ENCODE data around the gene GLIS2.

Gene GLIS2

DNA sequence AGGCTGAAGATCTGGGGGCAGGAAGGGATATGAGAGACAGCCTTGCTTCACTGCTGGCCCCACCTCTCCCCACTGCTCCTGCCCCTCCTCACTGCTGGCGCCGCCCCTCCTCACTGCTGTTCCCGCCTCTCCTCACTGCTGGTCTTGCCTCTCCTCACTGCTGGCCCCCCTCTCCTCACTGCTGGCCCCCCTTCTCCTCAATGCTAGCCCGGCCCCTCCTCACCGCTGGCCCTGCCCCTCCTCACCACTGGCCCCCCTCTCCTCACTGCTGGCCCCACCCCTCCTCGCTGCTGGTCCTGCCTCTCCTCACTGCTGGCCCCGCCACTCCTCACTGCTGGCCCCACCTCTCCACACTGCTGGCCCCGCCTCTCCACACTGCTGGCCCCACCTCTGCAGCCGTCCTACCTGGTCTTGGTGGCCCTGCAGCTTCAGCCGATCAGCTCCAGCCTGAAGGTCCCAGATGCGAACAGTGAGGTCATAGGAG is 44.7 kb downstream of the GLIS2 start:
- TF ChIP-seq FOXP2 (optimal IDR thresholded peaks at IDR 0.05; ENCODE audit: borderline replicate concordance, extremely low read depth, extremely low read length, insufficient read depth): no peak
- TF ChIP-seq TAF1 (IDR thresholded peaks at IDR 0.05; ENCODE audit: borderline replicate concordance, insufficient read depth, low read length): no peak
- TF ChIP-seq SIN3A (IDR thresholded peaks at IDR 0.05; ENCODE audit: borderline replicate concordance, insufficient read depth, low read length): no peak
- TF ChIP-seq, protein P1, sequence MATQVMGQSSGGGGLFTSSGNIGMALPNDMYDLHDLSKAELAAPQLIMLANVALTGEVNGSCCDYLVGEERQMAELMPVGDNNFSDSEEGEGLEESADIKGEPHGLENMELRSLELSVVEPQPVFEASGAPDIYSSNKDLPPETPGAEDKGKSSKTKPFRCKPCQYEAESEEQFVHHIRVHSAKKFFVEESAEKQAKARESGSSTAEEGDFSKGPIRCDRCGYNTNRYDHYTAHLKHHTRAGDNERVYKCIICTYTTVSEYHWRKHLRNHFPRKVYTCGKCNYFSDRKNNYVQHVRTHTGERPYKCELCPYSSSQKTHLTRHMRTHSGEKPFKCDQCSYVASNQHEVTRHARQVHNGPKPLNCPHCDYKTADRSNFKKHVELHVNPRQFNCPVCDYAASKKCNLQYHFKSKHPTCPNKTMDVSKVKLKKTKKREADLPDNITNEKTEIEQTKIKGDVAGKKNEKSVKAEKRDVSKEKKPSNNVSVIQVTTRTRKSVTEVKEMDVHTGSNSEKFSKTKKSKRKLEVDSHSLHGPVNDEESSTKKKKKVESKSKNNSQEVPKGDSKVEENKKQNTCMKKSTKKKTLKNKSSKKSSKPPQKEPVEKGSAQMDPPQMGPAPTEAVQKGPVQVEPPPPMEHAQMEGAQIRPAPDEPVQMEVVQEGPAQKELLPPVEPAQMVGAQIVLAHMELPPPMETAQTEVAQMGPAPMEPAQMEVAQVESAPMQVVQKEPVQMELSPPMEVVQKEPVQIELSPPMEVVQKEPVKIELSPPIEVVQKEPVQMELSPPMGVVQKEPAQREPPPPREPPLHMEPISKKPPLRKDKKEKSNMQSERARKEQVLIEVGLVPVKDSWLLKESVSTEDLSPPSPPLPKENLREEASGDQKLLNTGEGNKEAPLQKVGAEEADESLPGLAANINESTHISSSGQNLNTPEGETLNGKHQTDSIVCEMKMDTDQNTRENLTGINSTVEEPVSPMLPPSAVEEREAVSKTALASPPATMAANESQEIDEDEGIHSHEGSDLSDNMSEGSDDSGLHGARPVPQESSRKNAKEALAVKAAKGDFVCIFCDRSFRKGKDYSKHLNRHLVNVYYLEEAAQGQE (IDR thresholded peaks at IDR 0.05; ENCODE audit: insufficient read depth in 1 of 2, low read depth in 2 of 2, low read length in 2 of 2): no peak
- no peak for TF ChIP-seq POLR2AphosphoS5 (IDR thresholded peaks at IDR 0.05; ENCODE audit: low read depth, low read length)

DNA sequence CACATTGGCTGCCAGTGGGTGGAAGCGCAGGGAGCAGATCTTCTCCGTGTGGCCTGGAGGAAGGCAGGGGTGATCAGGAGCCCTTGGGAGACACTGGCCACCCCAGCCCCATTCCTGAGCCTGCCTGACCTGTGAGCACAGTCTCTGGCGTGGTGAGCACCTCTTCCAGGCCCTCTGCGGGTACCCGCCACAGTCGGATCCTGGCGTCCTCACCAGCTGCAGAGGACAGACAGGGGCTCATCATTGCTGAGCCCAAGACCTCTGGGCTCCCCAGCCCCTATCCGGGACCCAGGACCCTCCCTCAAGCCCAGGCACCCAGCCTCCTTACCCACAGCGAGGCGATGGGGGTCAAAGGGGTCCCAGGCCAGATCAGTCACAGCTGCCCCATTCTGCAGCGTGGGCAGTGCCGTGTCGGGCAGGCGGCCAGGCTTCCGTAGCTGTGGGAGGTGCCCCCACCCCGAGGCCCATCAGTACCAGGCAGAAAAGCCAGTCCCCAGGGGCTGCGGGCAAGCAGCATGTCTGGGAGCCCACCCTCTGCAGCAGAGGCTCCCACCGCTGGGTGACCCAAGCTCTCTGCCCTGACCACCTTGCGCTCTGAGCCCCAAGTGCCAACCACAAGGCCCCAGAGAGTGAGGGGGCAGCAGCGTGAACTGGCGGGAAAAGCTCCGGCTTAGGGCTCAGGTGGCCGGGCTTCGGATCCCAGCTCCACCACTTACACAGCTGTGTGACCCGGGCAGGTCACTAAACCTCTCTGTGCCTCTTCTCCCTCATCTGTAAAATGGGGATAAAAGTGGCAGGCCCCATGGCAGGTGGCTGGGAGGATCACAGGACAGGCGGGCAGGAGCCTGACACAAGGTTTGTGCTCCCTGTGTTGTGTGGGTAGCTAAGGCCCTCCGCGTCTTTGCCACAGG is 45.4 kb downstream of the GLIS2 start:
- TF ChIP-seq POLR2AphosphoS5 (IDR thresholded peaks at IDR 0.05; ENCODE audit: low read depth, low read length): no peak
- TF ChIP-seq SIN3A (IDR thresholded peaks at IDR 0.05; ENCODE audit: borderline replicate concordance, insufficient read depth, low read length): no peak
- no peak for TF ChIP-seq TAF1 (IDR thresholded peaks at IDR 0.05; ENCODE audit: borderline replicate concordance, insufficient read depth, low read length)
- TF ChIP-seq FOXP2 (optimal IDR thresholded peaks at IDR 0.05; ENCODE audit: borderline replicate concordance, extremely low read depth, extremely low read length, insufficient read depth): no peak
- TF ChIP-seq, protein P1 (IDR thresholded peaks at IDR 0.05; ENCODE audit: insufficient read depth in 1 of 2, low read depth in 2 of 2, low read length in 2 of 2): no peak

DNA sequence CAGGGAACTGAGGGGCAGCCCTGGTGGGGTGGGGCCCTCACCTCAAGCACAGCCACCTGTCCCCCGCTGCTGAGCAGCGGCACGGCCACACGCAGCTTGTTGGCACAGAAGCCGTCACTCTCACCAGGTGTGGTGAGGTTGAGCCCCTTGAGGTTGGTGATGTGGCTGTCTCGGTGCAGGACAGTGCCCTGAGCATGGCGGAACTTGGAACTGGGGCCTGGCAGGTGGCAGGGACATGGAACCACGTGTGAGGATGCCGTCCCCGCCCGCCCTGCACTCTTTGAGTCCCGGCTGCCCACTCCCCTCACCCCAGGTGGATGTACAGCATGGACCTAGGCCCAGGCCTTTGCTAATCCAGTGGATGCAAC is 46.1 kb downstream of the GLIS2 start:
- TF ChIP-seq, protein P1 (IDR thresholded peaks at IDR 0.05; ENCODE audit: insufficient read depth in 1 of 2, low read depth in 2 of 2, low read length in 2 of 2): no peak
- no peak for TF ChIP-seq FOXP2 (optimal IDR thresholded peaks at IDR 0.05; ENCODE audit: borderline replicate concordance, extremely low read depth, extremely low read length, insufficient read depth)
- TF ChIP-seq TAF1 (IDR thresholded peaks at IDR 0.05; ENCODE audit: borderline replicate concordance, insufficient read depth, low read length): no peak
- TF ChIP-seq SIN3A (IDR thresholded peaks at IDR 0.05; ENCODE audit: borderline replicate concordance, insufficient read depth, low read length): no peak
- no peak for TF ChIP-seq POLR2AphosphoS5 (IDR thresholded peaks at IDR 0.05; ENCODE audit: low read depth, low read length)

DNA sequence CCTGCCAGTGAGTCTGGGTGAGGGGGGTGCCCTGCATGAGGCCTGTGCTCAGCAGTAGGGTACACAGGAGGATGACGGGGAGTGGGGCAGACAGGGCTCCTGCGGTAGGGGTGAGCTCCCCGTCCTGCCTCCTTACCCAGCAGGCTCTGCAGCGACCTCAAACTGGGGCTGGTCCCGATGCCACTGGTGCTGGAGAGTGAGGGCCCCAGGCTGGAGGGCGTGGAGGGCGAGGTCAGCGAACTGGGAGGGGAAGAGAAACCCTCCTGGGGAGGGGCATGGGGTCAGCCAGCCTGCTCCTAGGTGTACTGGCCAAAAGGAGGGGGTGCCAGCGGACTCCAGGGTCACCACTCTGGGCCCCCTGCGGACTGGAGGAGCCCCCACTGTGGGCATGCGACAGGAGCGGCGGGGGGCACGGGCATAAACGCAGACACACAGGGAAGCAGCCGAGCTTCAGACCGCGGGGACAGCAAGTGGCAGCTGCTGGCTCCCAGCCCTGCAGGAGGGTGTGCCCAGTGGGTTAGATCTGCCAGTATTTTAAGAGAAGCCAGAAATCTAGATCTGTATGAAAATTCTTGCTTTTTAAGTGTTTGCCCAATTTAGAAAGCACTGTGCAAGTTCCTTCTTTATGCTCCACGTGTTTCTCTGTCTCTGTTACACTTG is 46.7 kb downstream of the GLIS2 start:
- TF ChIP-seq SIN3A (IDR thresholded peaks at IDR 0.05; ENCODE audit: borderline replicate concordance, insufficient read depth, low read length) (no peak), POLR2AphosphoS5 (IDR thresholded peaks at IDR 0.05; ENCODE audit: low read depth, low read length) (no peak), TAF1 (IDR thresholded peaks at IDR 0.05; ENCODE audit: borderline replicate concordance, insufficient read depth, low read length) (no peak), FOXP2 (optimal IDR thresholded peaks at IDR 0.05; ENCODE audit: borderline replicate concordance, extremely low read depth, extremely low read length, insufficient read depth) (no peak)
- TF ChIP-seq, protein P1 (IDR thresholded peaks at IDR 0.05; ENCODE audit: insufficient read depth in 1 of 2, low read depth in 2 of 2, low read length in 2 of 2): no peak
